H1 (cell line): ENCODE data around the gene GBP2.

Experiments
- RFX5 ChIP-seq: IDR thresholded peaks from 2 replicates; pipeline ENCODE4 v1.6.1; 2011; ENCODE audit warnings: low read depth, low read length, improper control_type of control experiment, borderline replicate concordance
- SRF ChIP-seq: IDR thresholded peaks from 2 replicates; pipeline ENCODE4 v1.6.1; 2011; ENCODE audit warnings: mild to moderate bottlenecking, low read depth, low read length, moderate library complexity
- TAF1 ChIP-seq: IDR thresholded peaks from 2 replicates; pipeline ENCODE4 v1.6.1; 2011; ENCODE audit warnings: mild to moderate bottlenecking, low read depth, low read length

GRCh38 chr1:89129911-89130310 lies 4.0 kb upstream of the GBP2 start:
- TF ChIP-seq RFX5 (no peak), TAF1 (no peak), SRF (no peak)
